Mammary epithelial cell (primary cell): Measurements from ENCODE around the gene EDC3.

ENCODE experiments used
- CTCF ChIP-seq, 2 donors: IDR thresholded peaks in 1 of 2; conservative IDR thresholded peaks in 1 of 2; 2 replicates each; pipeline ENCODE4 v1.5.1; 2011 to 2012; ENCODE audit warnings: inconsistent platforms in 2 of 2, low read length in 2 of 2, mild to moderate bottlenecking in 2 of 2, control low read depth in 1 of 2, low read depth in 1 of 2; ENCODE audit not compliant: insufficient read depth in 1 of 2; ENCODE audit errors: extremely low read depth in 1 of 2
- EZH2 ChIP-seq: IDR thresholded peaks from 2 replicates; pipeline ENCODE4 v1.6.1; 2012; ENCODE audit warnings: low read length, inconsistent platforms, borderline replicate concordance

GRCh38 chr15:74599156-74599555 lies 96.7 kb downstream of the EDC3 start:
- TF ChIP-seq CTCF (conservative IDR thresholded peaks at IDR 0.05 in 1 of 2, IDR thresholded peaks at IDR 0.05 in 1 of 2; ENCODE audit: extremely low read depth in 1 of 2, insufficient read depth in 1 of 2, low read depth in 1 of 2, low read length in 2 of 2): no peak
- TF ChIP-seq EZH2: no peak
